ENCODE measurements around the gene EDN1.
"Not testable (repeated sequence)": the region's sequence is repeated elsewhere in the genome, so short reads cannot be mapped to it uniquely, and the experiment has no call there.

The EDN1 gene

GRCh38 chr6:12295558-12296254 lies 5.5 kb downstream of the EDN1 start:
- no peak for DNase-seq

GRCh38 chr6:12296255-12296573 lies 6.1 kb downstream of the EDN1 start:
- DNase-seq: no peak

GRCh38 chr6:12296604-12297003 lies 6.4 kb downstream of the EDN1 start:
- DNase-seq: no peak

GRCh38 chr6:12297363-12298016 lies 7.3 kb downstream of the EDN1 start:
- DNase-seq: no peak

- no peak for DNase-seq
These were observed 8.1 kb downstream of the EDN1 start for GRCh38 chr6:12298017-12298978.

- no peak for DNase-seq
These were observed 8.8 kb downstream of the EDN1 start for GRCh38 chr6:12298995-12299394.

- DNase-seq: no peak
These were observed 10.9 kb downstream of the EDN1 start for GRCh38 chr6:12301018-12301417.

- no peak for DNase-seq
These were observed 14.3 kb downstream of the EDN1 start for GRCh38 chr6:12304487-12304886.

GRCh38 chr6:12309070-12309469 lies 18.9 kb downstream of the EDN1 start:
- no peak for DNase-seq

GRCh38 chr6:12311106-12311505 lies 20.9 kb downstream of the EDN1 start:
- no peak for DNase-seq

GRCh38 chr6:12312736-12313135 lies 22.6 kb downstream of the EDN1 start:
- DNase-seq: no peak

- DNase-seq: no peak
These were observed 23.3 kb downstream of the EDN1 start for GRCh38 chr6:12313306-12313991.

- no peak for DNase-seq
These were observed 23.9 kb downstream of the EDN1 start for GRCh38 chr6:12313992-12314589.

- DNase-seq: no peak
These were observed 24.6 kb downstream of the EDN1 start for GRCh38 chr6:12314751-12315150.

GRCh38 chr6:12315292-12316081 lies 25.3 kb downstream of the EDN1 start:
- DNase-seq: no peak

- no peak for DNase-seq
These were observed 28.6 kb downstream of the EDN1 start for GRCh38 chr6:12318749-12319148.

GRCh38 chr6:12320074-12320473 lies 29.9 kb downstream of the EDN1 start:
- not testable (repeated sequence) for DNase-seq

GRCh38 chr6:12324099-12324498 lies 33.9 kb downstream of the EDN1 start:
- DNase-seq: no peak

GRCh38 chr6:12324748-12325147 lies 34.6 kb downstream of the EDN1 start:
- DNase-seq: no peak

- no peak for DNase-seq
These were observed 35.7 kb downstream of the EDN1 start for GRCh38 chr6:12325872-12326271.

- no peak for DNase-seq
These were observed 37.2 kb downstream of the EDN1 start for GRCh38 chr6:12327391-12327790.

- DNase-seq: no peak
These were observed 37.8 kb downstream of the EDN1 start for GRCh38 chr6:12327988-12328387.

All from GF-D8 (cell line).